HG02943 (cell line): ENCODE results near the gene SSPN.

Source experiments
- ATAC-seq: cut with Tn5 transposase; IDR thresholded peaks from one replicate; pipeline ENCODE4 v1.9.1; 2021; ENCODE audit warnings: mild to moderate bottlenecking, low read depth, moderate library complexity; ENCODE audit not compliant: unreplicated experiment

SSPN gene, protein sequence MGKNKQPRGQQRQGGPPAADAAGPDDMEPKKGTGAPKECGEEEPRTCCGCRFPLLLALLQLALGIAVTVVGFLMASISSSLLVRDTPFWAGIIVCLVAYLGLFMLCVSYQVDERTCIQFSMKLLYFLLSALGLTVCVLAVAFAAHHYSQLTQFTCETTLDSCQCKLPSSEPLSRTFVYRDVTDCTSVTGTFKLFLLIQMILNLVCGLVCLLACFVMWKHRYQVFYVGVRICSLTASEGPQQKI

DNA sequence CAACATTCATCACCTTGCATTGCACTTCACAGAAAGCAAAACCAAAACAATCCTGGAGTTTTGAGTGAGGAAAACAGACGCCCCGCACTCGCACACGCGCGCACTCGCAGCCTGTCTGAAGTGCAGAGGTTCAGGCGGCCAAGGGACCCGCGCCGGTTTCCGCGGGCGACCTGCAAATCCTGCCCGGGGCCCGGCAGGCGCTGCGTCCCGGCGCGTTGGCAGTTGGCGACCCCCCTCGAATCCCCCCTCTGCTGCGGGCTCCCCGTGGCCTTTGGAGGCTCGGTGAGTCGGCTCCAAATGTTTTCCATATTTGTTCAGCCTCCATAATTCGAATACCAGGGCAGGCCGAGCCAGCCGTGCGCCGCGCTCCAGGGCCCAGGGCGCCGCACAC is at the start of gene SSPN:
Gene SSPN (plus strand): TSS at position 324 of the 391 bp plus-strand sequence. CDS start 100 bp downstream, outside the sequence.
- no peak for ATAC-seq

DNA sequence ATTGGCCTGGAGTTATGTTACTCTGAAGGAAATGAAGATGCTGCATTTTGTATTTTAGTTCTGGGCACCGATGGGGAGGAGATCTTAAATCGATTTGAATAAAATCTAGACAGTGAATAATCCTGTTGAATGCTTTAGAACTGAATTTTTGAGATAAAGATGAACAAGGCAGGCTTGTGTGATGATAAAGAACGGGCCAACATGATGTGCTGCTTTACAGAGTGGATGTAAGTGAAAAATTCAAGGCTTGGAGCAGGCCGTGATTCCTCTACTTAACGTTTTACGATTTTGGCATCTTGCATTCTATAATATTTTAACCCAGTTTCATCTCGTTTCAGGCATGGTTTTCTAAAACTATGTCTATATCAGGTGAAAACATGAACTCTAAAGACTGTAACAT is 47.1 kb upstream of the SSPN start:
- no peak for ATAC-seq

DNA sequence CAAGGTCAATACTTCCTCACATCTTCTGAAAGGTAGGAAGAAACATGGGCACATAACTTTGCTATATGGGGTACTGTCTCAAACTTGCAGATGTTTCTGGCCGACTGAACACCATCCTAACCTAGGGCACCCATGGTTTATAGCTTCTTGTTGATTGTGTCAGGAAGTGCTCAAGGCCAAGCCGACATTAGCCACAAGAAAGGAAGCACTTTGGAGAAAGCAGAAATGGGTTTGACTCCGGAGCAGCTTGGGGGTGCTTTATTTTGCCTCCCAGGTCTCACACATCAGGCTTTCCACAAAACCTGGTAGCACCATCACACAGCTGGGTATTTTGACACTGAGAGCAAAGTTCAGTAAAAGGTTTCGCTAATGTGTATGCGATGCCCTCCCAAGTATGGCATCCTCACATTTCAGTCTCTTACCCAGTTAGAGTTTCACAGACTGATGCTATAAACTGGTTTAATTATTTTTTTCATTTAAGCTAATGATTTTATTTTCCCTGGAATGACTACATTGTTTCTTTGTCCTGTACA is 45.3 kb upstream of the SSPN start:
- ATAC-seq, result no peak

DNA sequence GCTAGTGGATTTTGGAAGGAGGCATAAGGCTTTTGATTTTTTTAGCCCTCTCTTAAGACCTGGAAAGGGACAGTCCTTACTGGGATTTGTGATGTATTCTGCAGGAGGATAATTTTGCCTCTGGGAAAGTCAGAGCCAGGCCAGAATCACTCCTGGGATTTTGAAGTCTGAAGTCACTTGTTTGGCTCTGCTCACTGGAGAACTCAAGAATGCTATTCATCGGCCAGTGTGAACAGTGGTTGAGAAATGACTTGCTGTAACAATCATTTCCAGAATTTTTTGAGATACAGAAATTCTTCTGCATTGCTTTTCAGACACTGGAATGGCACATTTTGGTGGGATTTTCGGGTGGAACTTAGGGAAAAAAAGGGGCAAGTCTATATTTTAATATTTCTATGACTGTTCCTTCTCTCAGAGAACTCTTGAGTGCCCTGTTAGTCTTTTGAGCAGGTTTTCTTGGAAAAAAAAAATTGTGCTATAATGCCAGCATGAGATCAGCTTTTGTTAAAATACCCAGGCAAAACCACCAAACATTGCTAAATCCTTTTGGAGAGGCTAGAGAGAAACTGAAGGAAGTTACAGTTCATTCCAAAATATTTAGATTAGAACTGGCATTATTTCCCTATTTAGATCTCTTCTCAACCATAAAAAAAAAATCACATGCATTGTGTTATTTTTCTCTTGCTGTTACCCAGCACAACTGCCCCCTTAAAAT is 44.5 kb upstream of the SSPN start:
- ATAC-seq, result no peak

DNA sequence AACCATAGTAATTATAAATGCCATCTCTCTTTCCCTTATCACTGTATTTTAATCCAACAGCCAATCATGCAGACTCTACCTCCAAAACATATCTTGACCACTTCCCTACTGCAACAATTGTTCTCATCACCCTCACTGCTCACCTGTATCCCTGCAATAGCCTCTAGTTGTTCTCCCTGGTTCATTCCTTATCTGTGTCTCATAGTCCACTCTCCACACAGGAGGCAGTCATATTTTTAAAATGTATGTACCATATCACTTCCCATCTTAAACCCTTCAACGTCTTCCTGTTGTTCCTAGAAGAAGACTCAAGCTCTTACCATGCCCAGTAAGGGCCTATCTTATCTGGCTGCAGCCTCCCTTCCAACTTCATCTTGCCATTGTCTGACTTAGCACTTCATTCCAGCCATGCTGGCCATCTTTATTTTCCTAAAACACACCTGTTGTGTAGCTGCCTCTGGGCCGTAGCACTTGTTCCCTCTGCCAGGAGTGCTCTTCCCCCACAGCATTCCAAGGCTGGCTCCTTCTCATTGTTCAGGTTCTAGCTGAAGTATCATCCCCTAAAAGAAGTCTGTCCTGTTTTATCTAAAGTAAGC is 42.8 kb upstream of the SSPN start:
- no peak for ATAC-seq

DNA sequence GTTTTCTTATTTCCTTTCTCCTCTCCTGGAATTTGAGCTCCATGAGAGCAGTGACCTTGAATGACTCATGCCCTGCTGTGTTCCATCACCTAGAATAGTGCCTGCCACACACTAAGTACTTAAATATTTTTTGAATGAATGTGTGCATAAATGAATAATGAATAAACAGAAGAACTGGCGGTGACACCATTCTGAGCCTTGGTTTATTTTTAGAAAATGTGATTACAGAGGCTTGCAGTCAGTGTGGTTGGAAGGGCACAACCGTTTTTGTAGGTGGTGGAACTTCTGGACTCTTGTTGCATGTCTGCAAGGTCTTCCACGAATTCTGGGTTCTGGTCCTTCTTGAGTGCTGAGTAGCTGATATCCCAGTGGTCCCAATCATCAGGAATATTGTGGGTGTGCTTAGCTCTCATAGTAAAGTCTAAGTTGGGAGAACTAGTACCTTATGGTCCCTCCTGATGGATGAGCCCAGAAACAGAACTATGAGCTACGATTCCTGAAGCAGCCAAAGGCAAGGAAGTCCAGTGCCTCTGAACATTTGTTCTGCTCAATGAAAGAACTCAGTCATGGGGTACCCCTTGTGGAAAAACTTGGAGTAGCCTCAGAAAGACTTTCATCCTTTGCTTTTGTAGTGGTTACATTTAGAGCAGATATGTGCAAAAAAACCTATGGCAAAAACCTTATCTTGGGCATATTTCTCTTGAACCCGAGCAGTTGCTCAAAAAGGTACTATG is 41.8 kb upstream of the SSPN start:
- ATAC-seq, result no peak

DNA sequence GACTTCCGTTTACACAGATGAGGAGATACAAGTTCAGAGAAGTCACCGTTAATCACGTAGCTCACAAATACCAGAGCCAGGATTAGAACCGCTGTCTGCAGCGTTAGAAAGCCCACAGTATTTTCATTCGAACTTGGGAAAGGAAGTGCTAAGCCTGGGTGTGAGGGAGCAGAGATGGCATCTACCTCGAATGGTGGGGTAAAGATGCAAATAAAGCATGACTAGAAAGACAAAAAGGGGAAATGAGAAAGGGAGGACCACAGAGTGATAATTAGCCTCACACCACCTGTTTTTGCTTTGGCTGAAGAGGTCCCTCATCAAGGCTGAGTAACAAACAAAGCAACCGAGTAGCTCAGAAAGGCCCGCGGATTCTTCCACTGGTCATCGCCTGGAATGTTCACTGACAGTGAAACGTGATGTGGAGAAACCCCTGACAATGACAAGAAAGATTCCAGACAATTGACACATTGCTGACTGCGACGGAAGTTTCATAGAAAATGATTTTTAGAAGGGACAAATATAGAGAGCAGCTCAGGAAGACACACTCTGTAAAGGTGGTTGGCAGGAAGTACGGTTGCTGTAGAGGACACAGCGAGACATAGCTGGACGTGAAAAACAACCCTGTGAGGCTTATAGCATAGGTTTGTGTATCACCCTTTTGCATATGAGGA is 39.0 kb upstream of the SSPN start:
- peak; percentile 80 for ATAC-seq

DNA sequence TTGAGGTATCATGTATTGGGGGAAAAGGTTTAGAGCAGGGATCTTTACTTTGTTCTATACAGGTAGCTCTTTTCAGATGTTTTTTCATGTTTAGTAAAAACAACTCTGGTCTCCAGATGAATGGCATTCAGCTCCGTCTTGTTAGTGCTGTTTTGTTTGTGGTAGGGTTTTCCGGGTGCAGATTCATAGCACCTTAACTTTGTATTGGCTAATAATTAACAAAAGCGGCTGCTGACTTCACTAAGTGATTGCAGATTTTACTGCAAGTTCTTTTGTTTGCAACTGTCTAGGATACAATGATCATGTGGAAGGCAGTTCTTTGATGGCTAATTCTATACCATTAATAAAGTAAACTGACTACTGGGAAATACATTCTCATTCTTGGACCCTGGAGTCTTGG is 38.4 kb upstream of the SSPN start:
- peak; percentile 26 for ATAC-seq

DNA sequence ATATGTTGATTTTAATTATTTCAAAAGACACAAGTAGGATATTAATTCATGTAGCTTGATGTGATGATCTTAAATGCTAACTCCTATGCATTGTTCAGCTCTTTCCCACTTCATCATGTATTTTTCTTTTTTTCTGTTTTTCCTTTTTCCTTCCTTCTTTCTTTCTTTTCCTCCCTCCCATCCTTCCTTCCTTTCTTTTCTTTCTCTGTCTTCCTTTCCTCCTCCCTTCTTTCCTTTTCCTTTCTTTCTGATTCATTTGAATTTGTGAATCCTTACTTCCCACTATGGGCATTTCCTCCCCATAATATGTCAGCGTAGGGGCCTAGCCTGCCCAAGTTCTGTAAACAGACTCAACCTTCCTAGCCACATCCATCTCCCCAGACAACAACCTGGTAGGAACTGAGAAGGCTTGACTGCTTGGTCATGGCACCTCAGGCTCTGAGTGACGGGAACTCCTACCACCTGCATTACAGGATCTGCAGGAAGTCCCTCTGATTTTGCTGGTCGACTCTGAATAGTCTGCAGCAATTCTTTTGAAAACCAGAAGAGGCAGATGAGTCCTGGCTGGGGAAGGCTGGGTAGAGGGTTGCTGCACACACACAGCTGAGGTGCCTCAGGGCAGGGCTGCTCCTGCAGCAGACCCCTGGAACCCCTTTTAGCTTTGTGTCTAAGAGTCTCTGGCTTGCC is 37.2 kb upstream of the SSPN start:
- ATAC-seq, result no peak

DNA sequence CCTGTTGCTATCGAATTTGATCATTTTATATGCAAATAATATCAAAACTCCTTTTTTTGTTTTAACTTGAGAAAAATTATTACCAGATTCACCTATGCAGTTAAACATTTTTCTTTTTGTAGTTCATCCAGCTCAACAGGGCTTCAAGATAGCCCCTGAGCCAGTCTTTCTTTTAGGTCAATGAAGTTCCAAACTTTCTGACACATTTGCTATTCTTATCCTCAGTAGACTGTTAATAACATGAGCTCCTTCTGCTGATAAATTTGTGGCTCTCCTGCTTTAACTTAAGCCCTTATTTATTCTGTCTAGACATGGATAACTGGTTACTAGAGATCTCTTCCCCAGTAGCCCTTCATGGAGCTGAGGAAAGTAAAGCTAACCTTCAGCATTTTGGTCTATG is 33.2 kb upstream of the SSPN start:
- ATAC-seq, result no peak

DNA sequence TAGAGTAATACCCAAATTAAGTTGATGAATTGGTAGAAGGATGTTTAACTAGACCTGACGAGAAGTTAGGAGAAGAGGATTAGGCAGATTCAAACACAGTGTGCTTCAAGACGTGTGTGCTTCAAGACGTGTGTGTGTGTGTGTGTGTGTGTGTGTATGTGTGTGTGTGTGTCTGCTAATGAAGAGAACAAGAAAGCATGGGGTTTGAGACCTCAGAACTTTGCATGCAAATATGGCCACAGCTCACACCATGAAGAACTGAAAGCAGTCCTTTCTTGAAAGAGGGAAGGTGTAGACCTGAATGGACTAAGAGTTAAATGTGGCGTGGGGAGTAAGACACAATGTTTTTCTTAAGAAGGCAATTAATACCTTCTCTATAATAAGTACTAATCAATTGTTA is 32.5 kb upstream of the SSPN start:
- ATAC-seq, result peak; percentile 70

DNA sequence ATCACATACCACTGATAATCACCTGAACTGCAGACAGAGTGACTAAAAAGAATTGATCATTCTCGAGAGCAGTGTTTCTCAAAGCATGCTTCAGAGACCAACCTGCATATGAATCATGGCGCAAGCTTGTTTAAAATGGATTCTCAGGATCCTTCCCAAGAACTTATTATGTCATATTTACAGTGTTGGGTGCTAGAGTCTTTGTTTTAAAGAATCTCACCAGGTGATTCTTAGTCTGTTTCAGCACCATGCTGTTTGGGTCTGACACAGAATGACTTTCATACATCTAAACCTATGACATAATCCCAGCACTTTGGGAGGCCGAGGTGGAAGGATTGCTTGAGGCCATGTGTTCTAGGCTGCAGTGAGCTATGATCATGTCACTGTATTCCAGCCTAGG is 31.3 kb upstream of the SSPN start:
- no peak for ATAC-seq

DNA sequence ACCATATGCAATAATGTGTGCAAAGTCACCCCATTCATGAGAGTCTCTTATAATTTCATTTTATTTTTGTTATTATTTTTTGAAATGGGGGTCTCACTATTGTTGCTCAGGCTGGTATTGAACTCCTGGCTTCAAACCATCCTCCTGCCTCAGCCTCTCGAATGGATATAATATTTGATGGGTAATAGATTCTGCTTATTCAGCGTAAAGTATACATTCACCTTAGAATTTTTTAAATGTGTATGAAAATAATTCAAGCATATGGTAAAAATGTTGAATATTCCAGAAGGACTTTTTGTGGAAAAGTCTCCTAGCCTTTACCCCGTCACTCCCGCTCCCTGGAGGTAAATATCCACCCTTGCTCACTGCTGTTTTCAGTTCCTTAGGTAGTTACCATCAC is 23.4 kb upstream of the SSPN start:
- no peak for ATAC-seq

DNA sequence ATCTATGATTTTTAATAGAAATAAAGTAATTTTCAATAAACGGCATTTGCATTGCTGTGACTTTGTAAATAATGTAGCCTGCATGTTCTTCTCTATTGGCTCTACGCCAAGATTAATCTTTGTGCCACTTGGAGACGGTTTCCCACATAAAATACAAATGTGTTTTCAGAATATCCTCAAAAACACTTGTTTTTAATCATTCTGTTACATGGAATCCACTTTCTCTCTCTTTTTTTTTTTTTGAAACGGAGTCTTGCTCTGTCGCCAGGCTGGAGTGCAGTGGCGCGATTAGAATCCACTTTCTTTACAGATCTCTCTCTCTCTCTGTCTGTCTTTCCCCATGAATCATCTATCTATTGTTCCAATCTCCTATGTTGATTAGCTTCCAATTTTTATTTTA is 22.8 kb upstream of the SSPN start:
- ATAC-seq, result no peak

DNA sequence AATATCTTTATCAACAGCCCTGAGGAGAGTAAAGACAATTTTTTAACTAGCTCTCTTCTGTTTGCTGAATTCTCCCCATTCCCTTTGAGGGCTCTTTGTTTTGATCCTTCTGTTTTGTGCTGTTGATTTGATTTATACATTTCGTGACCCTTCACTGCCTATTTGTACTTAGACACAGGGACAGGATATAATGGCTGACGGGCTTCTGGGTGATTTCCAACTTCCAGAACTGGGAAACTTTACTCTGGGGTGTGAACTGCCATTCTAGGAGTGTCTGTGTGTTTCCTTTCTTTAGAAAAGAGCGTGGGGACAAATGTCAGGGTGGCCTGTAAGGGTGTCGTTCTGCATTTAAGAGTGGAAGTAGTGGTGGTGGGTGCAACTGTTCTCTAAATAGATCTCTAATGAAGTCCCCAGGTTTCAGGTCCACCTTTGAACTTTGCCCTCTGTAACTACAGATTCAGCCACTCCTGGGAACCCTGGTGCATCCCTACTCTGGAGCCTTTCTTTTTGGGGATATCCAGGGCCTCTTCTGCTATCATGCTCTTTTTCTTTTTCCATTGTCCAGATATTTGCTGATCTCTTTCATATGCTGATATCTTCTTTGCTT is 22.3 kb upstream of the SSPN start:
- ATAC-seq, result no peak

DNA sequence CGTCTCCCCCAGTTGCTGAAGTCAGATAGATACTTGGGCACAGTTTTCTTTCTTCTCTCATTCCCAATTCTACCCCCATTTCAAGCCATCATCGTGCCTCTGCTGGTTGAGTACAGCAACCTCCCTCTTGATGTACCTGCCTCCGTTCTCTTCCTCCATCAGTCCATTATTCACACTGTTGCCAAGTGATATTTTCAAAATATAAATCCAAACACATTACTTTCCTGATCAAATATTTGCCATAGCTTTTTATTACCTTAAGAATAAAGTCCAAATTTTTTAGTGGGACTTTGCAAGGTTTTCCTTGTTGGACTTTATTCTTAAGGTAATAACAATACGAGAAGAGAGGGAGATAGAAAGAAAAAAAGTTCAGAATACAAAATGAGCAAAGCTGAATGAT is 18.6 kb upstream of the SSPN start:
- no peak for ATAC-seq

DNA sequence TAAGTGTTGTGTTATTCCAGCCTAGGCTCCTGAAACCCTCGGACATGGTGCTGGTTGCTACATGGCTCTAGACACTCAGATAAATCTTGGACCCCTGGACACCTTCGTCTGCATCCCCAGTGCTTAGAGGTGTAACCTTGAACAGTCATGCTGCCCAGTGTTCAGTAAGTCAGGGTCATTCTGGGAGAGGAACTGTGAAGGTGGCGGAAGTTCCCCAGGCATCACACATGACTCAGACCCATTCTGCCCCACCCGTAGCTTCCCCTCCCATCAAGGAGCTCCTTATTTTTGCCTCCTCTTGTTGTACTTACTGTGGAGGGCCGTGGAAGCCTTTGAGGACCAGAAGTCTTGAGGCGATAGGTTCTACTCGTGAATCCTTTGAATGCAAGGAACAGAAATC is 18.1 kb upstream of the SSPN start:
- no peak for ATAC-seq

DNA sequence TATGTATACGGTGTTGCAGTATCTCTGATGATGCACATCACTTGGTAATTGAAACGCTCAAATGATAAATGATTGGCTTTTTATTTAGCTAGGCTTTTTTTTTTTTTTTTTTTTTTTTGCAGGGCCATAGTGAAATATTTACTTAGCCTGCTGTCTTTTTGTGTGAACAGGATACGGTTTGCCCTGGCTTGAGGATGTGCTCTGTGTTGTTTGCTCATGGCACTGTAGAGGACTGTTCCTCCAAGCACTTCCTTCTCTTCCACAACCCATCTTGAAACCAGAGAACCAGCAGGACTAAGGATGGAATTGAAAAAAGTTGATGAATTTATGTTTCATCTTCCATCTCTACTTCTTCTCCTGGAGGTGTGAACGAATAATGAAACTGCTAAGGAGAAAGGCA is 15.5 kb upstream of the SSPN start:
- ATAC-seq, result no peak

DNA sequence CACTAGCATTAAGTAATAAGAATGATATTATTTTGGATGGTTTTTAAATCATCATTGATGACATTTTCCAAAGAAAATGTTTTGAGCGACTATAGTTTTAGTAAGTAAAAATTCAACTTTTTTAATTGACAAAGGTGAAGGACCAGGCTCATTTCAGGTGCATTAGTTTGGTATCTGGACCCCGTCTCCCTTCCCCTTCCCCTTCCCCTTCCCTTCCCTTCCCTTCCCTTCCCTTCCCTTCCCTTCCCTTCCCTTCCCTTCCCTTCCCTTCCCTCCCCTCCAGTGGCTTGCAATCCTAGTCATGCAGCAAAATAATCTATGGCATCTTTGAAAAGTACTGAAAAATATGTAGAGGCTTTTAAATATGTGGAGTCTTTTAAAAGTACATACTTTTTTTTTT is 13.0 kb upstream of the SSPN start:
- no peak for ATAC-seq
